Mesendoderm (in vitro differentiated cells): ENCODE data around the gene FBXW11.

Experiments used
- DNase-seq: peaks from one replicate; pipeline ENCODE4 v3.0.0; 2013
- H2AK5ac ChIP-seq: 2 replicates; pipeline ENCODE4 v1.6.1; 2013; ENCODE audit warnings: low read length, inconsistent platforms
- H2BK120ac ChIP-seq: 2 replicates; pipeline ENCODE4 v1.6.1; 2013; ENCODE audit warnings: low read depth, mild to moderate bottlenecking, low read length, moderate library complexity, mixed read lengths
- H2BK15ac ChIP-seq: replicated peaks from 2 replicates; pipeline ENCODE4 v1.6.1; 2013; ENCODE audit warnings: low read depth, mild to moderate bottlenecking, moderate library complexity
- H2BK5ac ChIP-seq: 2 replicates; pipeline ENCODE4 v1.6.1; 2013; ENCODE audit warnings: low read length, inconsistent platforms
- H3K18ac ChIP-seq: 2 replicates; pipeline ENCODE4 v1.6.1; 2013; ENCODE audit warnings: mild to moderate bottlenecking, low read length, mixed read lengths
- H3K23ac ChIP-seq: one replicate; pipeline ENCODE4 v1.6.1; 2013; ENCODE audit warnings: low read length
- H3K27ac ChIP-seq: 2 replicates; pipeline ENCODE4 v1.5.1; 2013; ENCODE audit warnings: low read depth, mild to moderate bottlenecking, inconsistent platforms, low read length, moderate library complexity
- H3K27me3 ChIP-seq: 2 replicates; pipeline ENCODE4 v1.6.1; 2013; ENCODE audit warnings: low read length, control low read depth, mild to moderate bottlenecking, inconsistent platforms; ENCODE audit not compliant: insufficient read depth, poor library complexity
- H3K36me3 ChIP-seq: 2 replicates; pipeline ENCODE4 v1.6.1; 2013; ENCODE audit warnings: low read length, inconsistent platforms; ENCODE audit not compliant: control insufficient read depth, insufficient read depth
- H3K4ac ChIP-seq: one replicate; pipeline ENCODE4 v1.6.1; 2013; ENCODE audit warnings: low read depth, mild to moderate bottlenecking, low read length, moderate library complexity
- H3K4me1 ChIP-seq: 2 replicates; pipeline ENCODE4 v1.6.1; 2013; ENCODE audit warnings: low read depth, low read length, inconsistent platforms; ENCODE audit not compliant: control insufficient read depth
- H3K4me2 ChIP-seq: 2 replicates; pipeline ENCODE4 v1.6.1; 2013; ENCODE audit warnings: low read length
- H3K4me3 ChIP-seq: 2 replicates; pipeline ENCODE4 v1.5.1; 2013; ENCODE audit warnings: mild to moderate bottlenecking, low read length
- H3K56ac ChIP-seq: one replicate; pipeline ENCODE4 v1.6.1; 2013; ENCODE audit warnings: low read length
- H3K79me1 ChIP-seq: 2 replicates; pipeline ENCODE4 v1.6.1; 2013; ENCODE audit warnings: low read length, inconsistent platforms
- H3K79me2 ChIP-seq: 2 replicates; pipeline ENCODE4 v1.6.1; 2013; ENCODE audit warnings: mild to moderate bottlenecking, low read length; ENCODE audit not compliant: control insufficient read depth, insufficient read depth
- H3K9ac ChIP-seq: 2 replicates; pipeline ENCODE4 v1.6.1; 2013; ENCODE audit warnings: low read length, inconsistent platforms
- H4K5ac ChIP-seq: one replicate; pipeline ENCODE4 v1.6.1; 2013; ENCODE audit warnings: low read length
- H4K8ac ChIP-seq: one replicate; pipeline ENCODE4 v1.6.1; 2013; ENCODE audit warnings: low read depth, mild to moderate bottlenecking, control low read depth, low read length, moderate library complexity
- WGBS: extraction: QIAGEN DNeasy Blood & Tissue Kit; methylation state at CpG from one replicate; pipeline ENCODE4 v1.1.7; 2013; ENCODE audit warnings: low lambda C conversion rate, missing lambda C conversion rate; ENCODE audit not compliant: insufficient coverage; ENCODE audit errors: extremely low coverage; 5-methylcytosine and 5-hydroxymethylcytosine counted together

FBXW11 gene

DNA sequence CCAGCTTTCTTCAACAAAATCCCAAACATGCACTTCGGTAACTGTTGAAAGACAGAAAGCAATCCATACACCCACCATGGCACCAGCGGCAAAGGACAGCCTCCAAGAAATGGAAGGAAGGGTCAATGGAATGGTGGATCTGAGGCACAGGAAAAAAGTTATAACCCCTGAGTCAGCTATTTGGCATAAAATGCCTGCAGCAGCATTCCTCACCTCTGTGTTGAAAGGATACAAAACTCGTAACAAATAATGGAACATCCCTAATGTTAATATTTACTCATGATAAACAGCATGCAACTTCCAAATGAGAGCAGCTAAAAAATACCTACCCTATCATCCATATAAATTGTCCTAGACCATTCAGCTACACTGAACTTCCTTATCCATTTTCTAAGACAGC lies 9.4 kb downstream of the FBXW11 start:
- H3K18ac ChIP-seq = no peak overlapping the region
- no peak overlapping the region for H4K5ac ChIP-seq
- peaks cover 64% of the 10 kb centered on the region for H3K79me2 ChIP-seq
- H3K79me1 ChIP-seq = peaks cover 14% of the 10 kb centered on the region
- no peaks in the 10 kb centered on the region for H3K36me3 ChIP-seq
- no peak overlapping the region for H3K4ac ChIP-seq
- no peak overlapping the region for H3K9ac ChIP-seq
- no peak overlapping the region for H4K8ac ChIP-seq
- no peak overlapping the region for H2BK120ac ChIP-seq
- no peak overlapping the region for H3K27ac ChIP-seq
- H3K56ac ChIP-seq = no peak overlapping the region
- H3K27me3 ChIP-seq = no peaks in the 10 kb centered on the region
- peak; percentile 35 for DNase-seq
- no peak overlapping the region for H2BK5ac ChIP-seq
- no peak overlapping the region for H3K4me2 ChIP-seq
- no peak overlapping the region for H2AK5ac ChIP-seq
- peaks cover 7% of the 10 kb centered on the region for H3K4me1 ChIP-seq
- H2BK15ac ChIP-seq = no peak overlapping the region
- H3K23ac ChIP-seq = no peak overlapping the region
- no peak overlapping the region for H3K4me3 ChIP-seq
- WGBS = no CpG with 5 or more reads among the region's 3 CpGs

DNA sequence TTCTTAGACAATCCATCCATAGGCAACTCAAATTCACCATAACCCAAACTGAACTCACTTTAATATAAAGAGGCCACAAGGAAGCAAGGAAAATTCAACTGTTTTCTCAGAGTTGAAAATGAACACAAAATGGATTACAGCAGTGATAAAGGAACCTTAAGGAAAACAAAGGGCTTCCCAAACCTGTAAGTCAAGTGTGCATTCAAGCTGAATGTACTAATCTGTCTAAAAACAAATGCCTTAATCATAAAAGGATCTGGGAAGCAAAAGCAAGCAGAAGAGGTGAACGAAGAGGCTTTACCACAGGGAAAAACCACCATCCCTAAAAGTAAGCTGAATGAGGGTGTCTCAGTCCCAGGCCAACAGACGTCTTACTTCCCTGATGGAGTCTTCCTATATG lies 13.6 kb downstream of the FBXW11 start:
- H3K9ac ChIP-seq = no peak overlapping the region
- H3K23ac ChIP-seq = no peak overlapping the region
- no peak overlapping the region for H3K27ac ChIP-seq
- H3K27me3 ChIP-seq = no peaks in the 10 kb centered on the region
- no peak overlapping the region for H2BK5ac ChIP-seq
- no peak overlapping the region for H3K4me3 ChIP-seq
- no peak overlapping the region for H4K5ac ChIP-seq
- no peak overlapping the region for H3K18ac ChIP-seq
- H3K36me3 ChIP-seq = no peaks in the 10 kb centered on the region
- no peaks in the 10 kb centered on the region for H3K4me1 ChIP-seq
- no peak overlapping the region for H3K4ac ChIP-seq
- no peak for DNase-seq
- no CpG with 5 or more reads among the region's 2 CpGs for whole genome bisulfite sequencing
- H3K79me2 ChIP-seq = peaks cover 42% of the 10 kb centered on the region
- H3K4me2 ChIP-seq = no peak overlapping the region
- no peak overlapping the region for H2BK120ac ChIP-seq
- no peak overlapping the region for H4K8ac ChIP-seq
- H3K79me1 ChIP-seq = peaks cover 15% of the 10 kb centered on the region
- no peak overlapping the region for H2BK15ac ChIP-seq
- no peak overlapping the region for H2AK5ac ChIP-seq
- no peak overlapping the region for H3K56ac ChIP-seq

GRCh38 chr5:171992305-171992704 lies 14.1 kb downstream of the FBXW11 start:
- H3K79me2 ChIP-seq = peaks cover 39% of the 10 kb centered on the region
- no peak overlapping the region for H4K8ac ChIP-seq
- no peak overlapping the region for H3K23ac ChIP-seq
- no peak overlapping the region for H3K4ac ChIP-seq
- no peak overlapping the region for H3K18ac ChIP-seq
- H3K4me3 ChIP-seq = no peak overlapping the region
- H2BK5ac ChIP-seq = no peak overlapping the region
- H3K56ac ChIP-seq = no peak overlapping the region
- DNase-seq = no peak
- no peak overlapping the region for H4K5ac ChIP-seq
- no peak overlapping the region for H2AK5ac ChIP-seq
- no peak overlapping the region for H2BK15ac ChIP-seq
- H3K79me1 ChIP-seq = peaks cover 15% of the 10 kb centered on the region
- no CpG with 5 or more reads among the region's 3 CpGs for WGBS
- H3K27ac ChIP-seq = no peak overlapping the region
- no peak overlapping the region for H3K9ac ChIP-seq
- H3K27me3 ChIP-seq = no peaks in the 10 kb centered on the region
- H2BK120ac ChIP-seq = no peak overlapping the region
- no peaks in the 10 kb centered on the region for H3K4me1 ChIP-seq
- no peaks in the 10 kb centered on the region for H3K36me3 ChIP-seq
- H3K4me2 ChIP-seq = no peak overlapping the region

- Histone ChIP-seq H2BK120ac (no peak overlapping the region), H3K79me1 (peaks cover 14% of the 10 kb centered on the region), H3K4ac (no peak overlapping the region), H3K4me2 (no peak overlapping the region), H3K36me3 (no peaks in the 10 kb centered on the region), H3K4me3 (no peak overlapping the region), H2AK5ac (no peak overlapping the region), H3K79me2 (peaks cover 36% of the 10 kb centered on the region), H3K9ac (no peak overlapping the region), H3K27ac (no peak overlapping the region), H2BK5ac (no peak overlapping the region), H3K27me3 (no peaks in the 10 kb centered on the region), H3K56ac (no peak overlapping the region), H3K23ac (no peak overlapping the region), H2BK15ac (no peak overlapping the region), H3K18ac (no peak overlapping the region), H4K5ac (no peak overlapping the region), H4K8ac (no peak overlapping the region), H3K4me1 (peaks cover 4% of the 10 kb centered on the region)
- no CpG with 5 or more reads among the region's 7 CpGs for WGBS
- DNase-seq = no peak
These were observed 15.8 kb downstream of the FBXW11 start for GRCh38 chr5:171990713-171991015.

- H3K56ac ChIP-seq = no peak overlapping the region
- H3K27me3 ChIP-seq = no peaks in the 10 kb centered on the region
- no peak for DNase-seq
- no peak overlapping the region for H4K5ac ChIP-seq
- no peak overlapping the region for H3K4ac ChIP-seq
- no peak overlapping the region for H3K4me2 ChIP-seq
- H2BK120ac ChIP-seq = no peak overlapping the region
- H3K79me1 ChIP-seq = peaks cover 16% of the 10 kb centered on the region
- H3K36me3 ChIP-seq = no peaks in the 10 kb centered on the region
- H3K79me2 ChIP-seq = peaks cover 39% of the 10 kb centered on the region
- no peak overlapping the region for H3K27ac ChIP-seq
- H4K8ac ChIP-seq = no peak overlapping the region
- no peak overlapping the region for H2BK15ac ChIP-seq
- H2AK5ac ChIP-seq = no peak overlapping the region
- H3K23ac ChIP-seq = no peak overlapping the region
- no peak overlapping the region for H3K18ac ChIP-seq
- no peak overlapping the region for H2BK5ac ChIP-seq
- peaks cover 5% of the 10 kb centered on the region for H3K4me1 ChIP-seq
- H3K4me3 ChIP-seq = no peak overlapping the region
- H3K9ac ChIP-seq = no peak overlapping the region
These were observed 16.3 kb downstream of the FBXW11 start for GRCh38 chr5:171989946-171990712.

DNA sequence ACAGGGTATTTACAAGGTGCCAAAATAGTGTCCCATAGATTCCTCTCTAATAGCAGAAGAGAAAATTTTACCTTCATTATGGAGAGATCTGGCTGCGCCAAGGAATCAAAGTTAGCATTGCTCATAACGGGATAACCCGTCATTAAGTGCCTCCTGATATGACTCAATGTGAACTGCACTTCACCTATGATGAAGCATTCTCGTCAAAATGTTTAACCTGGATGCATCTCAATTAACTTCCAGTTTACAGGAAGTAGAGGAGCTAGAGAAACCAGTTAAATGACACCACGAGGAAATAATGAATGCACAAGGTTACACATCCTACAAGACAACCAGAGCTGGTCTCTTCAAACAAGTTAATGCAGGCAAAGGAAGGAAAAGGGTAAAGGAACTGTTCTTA lies 17.2 kb downstream of the FBXW11 start:
- H4K5ac ChIP-seq = no peak overlapping the region
- H3K4me1 ChIP-seq = peaks cover 6% of the 10 kb centered on the region
- H3K79me1 ChIP-seq = peaks cover 18% of the 10 kb centered on the region
- H2AK5ac ChIP-seq = no peak overlapping the region
- peaks cover 45% of the 10 kb centered on the region for H3K79me2 ChIP-seq
- H3K18ac ChIP-seq = no peak overlapping the region
- no peak overlapping the region for H3K27ac ChIP-seq
- no peak overlapping the region for H3K4me3 ChIP-seq
- no CpG with 5 or more reads among the region's 5 CpGs for WGBS
- H3K27me3 ChIP-seq = no peaks in the 10 kb centered on the region
- H3K4me2 ChIP-seq = no peak overlapping the region
- no peak for DNase-seq
- no peak overlapping the region for H2BK120ac ChIP-seq
- no peak overlapping the region for H2BK15ac ChIP-seq
- no peak overlapping the region for H4K8ac ChIP-seq
- H3K4ac ChIP-seq = no peak overlapping the region
- no peaks in the 10 kb centered on the region for H3K36me3 ChIP-seq
- H3K23ac ChIP-seq = no peak overlapping the region
- H3K9ac ChIP-seq = no peak overlapping the region
- no peak overlapping the region for H3K56ac ChIP-seq
- H2BK5ac ChIP-seq = no peak overlapping the region
